GM23248 (cell line): ENCODE measurements around the gene IGF2BP3. TPM values are rescaled to one million over a fixed set of nuclear protein-coding genes. Genes with fewer than 3 reads are reported as not detected.

ENCODE experiments used
- DNase-seq: peaks from one replicate; pipeline ENCODE4 v3.0.0-alpha.2; 2015
- H2AFZ ChIP-seq: fragments of 200-600 bp; sonication (generic); 2 replicates; pipeline ENCODE4 v1.6.1; 2016; ENCODE audit warnings: antibody characterized with exemption
- H3F3A ChIP-seq: fragments of 200-600 bp; sonication (generic); 2 replicates; pipeline ENCODE4 v1.6.1; 2016; ENCODE audit warnings: mild to moderate bottlenecking, antibody characterized with exemption, mixed run types; ENCODE audit not compliant: insufficient read depth
- H3K27ac ChIP-seq: fragments of 200-600 bp; sonication (generic); 2 replicates; pipeline ENCODE4 v1.5.1; 2016; ENCODE audit warnings: mild to moderate bottlenecking
- H3K27me3 ChIP-seq: fragments of 200-600 bp; sonication (generic); replicated peaks from 2 replicates; pipeline ENCODE4 v1.6.1; 2016; ENCODE audit warnings: mild to moderate bottlenecking; ENCODE audit not compliant: insufficient read depth
- H3K36me3 ChIP-seq: fragments of 200-600 bp; sonication (generic); 2 replicates; pipeline ENCODE4 v1.6.1; 2016; ENCODE audit warnings: low read depth, mild to moderate bottlenecking
- H3K4me1 ChIP-seq: fragments of 200-600 bp; sonication (generic); 2 replicates; pipeline ENCODE4 v1.6.1; 2016; ENCODE audit warnings: mild to moderate bottlenecking; ENCODE audit not compliant: insufficient read depth
- H3K4me2 ChIP-seq: fragments of 200-600 bp; sonication (generic); one replicate; pipeline ENCODE4 v1.6.1; 2016; ENCODE audit warnings: mild to moderate bottlenecking; ENCODE audit not compliant: unreplicated experiment
- H3K4me3 ChIP-seq: fragments of 200-600 bp; sonication (generic); 2 replicates; pipeline ENCODE4 v1.5.1; 2016; ENCODE audit warnings: mild to moderate bottlenecking
- H3K79me2 ChIP-seq: fragments of 200-600 bp; sonication (generic); 2 replicates; pipeline ENCODE4 v1.6.1; 2016; ENCODE audit warnings: mild to moderate bottlenecking; ENCODE audit not compliant: insufficient read depth
- H3K9ac ChIP-seq: fragments of 200-600 bp; sonication (generic); 2 replicates; pipeline ENCODE4 v1.6.1; 2016; ENCODE audit warnings: mild to moderate bottlenecking
- H3K9me2 ChIP-seq: fragments of 200-600 bp; sonication (generic); 2 replicates; pipeline ENCODE4 v1.6.1; 2016; ENCODE audit warnings: mixed run types, mild to moderate bottlenecking, moderate library complexity; ENCODE audit not compliant: insufficient read depth
- H3K9me3 ChIP-seq: fragments of 200-600 bp; sonication (generic); one replicate; pipeline ENCODE4 v1.6.1; 2017; ENCODE audit warnings: low read depth
- H4K20me1 ChIP-seq: fragments of 200-600 bp; sonication (generic); 2 replicates; pipeline ENCODE4 v1.6.0; 2016; ENCODE audit not compliant: insufficient read depth
- EZH2 ChIP-seq: fragments of 200-600 bp; sonication (generic); IDR thresholded peaks from 2 replicates; pipeline ENCODE4 v1.6.1; 2018; ENCODE audit warnings: antibody characterized with exemption, mild to moderate bottlenecking; ENCODE audit not compliant: insufficient read depth, poor library complexity, severe bottlenecking
- EZH2phosphoT487 ChIP-seq: fragments of 200-600 bp; sonication (generic); IDR thresholded peaks from 2 replicates; pipeline ENCODE4 v1.6.1; 2018; ENCODE audit warnings: antibody characterized with exemption, moderate library complexity, mild to moderate bottlenecking, low read depth; ENCODE audit not compliant: insufficient read depth
- WGBS, 2 experiments: methylation state at CpG; one replicate each; pipeline ENCODE4 v1.1.6; 2015 to 2017; ENCODE audit warnings: low lambda C conversion rate in 2 of 2, low coverage in 1 of 2; ENCODE audit errors: missing lambda C conversion rate in 2 of 2; 5-methylcytosine and 5-hydroxymethylcytosine counted together
- in situ Hi-C: fragments of 300-500 bp; cut with MboI; formaldehyde crosslinking; loops from 2 replicates; pipeline ENCODE4 v1.15.0; 2020
- polyA plus RNA-seq: library from polyadenylated mRNA; unstranded; fragments of >200 nt; fragmentation: Nextera tagmentation; extraction: Ambion mirVana; gene quantifications from 2 replicates; pipeline ENCODE4 v1.2.1, GENCODE V29; 2016
- total RNA-seq: library from RNA; depleted of rRNA; stranded (reverse); fragments of >200 nt; shearing (Covaris generic); gene quantifications from 2 replicates; pipeline ENCODE4 v1.2.3, GENCODE V29; 2014

The IGF2BP3 gene
- total and polyA plus RNA-seq, 2 experiments from 2014 or later = 7.6 to 18.2 TPM

- H3K9ac ChIP-seq = peak overlapping the region; percentile 11; the same call in 1 of the 2 replicates
- H4K20me1 ChIP-seq = no peaks in the 10 kb centered on the region
- peak overlapping the region; percentile 77 for H3K27ac ChIP-seq
- TF ChIP-seq EZH2phosphoT487 = peak; percentile 83; the same call in 1 of the 2 replicates
- no peak for TF ChIP-seq EZH2
- H2AFZ ChIP-seq = no peak overlapping the region
- H3K4me2 ChIP-seq = peak overlapping the region; percentile 38
- WGBS, 2 experiments = 2 to 3% methylated on average over 5 of the region's 5 CpGs
- 0 out of 2 replicates have a peak, but pooled peaks cover 16% of the 10 kb centered on the region for H3K36me3 ChIP-seq
- no peaks in the 10 kb centered on the region for H3K9me3 ChIP-seq
- peak; percentile 95 for DNase-seq
- peaks cover 37% of the 10 kb centered on the region for H3K4me1 ChIP-seq
- peaks cover 10% of the 10 kb centered on the region; the same call in 1 of the 2 replicates for H3K79me2 ChIP-seq
- no peaks in the 10 kb centered on the region for H3K27me3 ChIP-seq
- in situ Hi-C loops = no loop called here
- peak overlapping the region; percentile 6; the same call in 1 of the 2 replicates for H3K4me3 ChIP-seq
- no peaks in the 10 kb centered on the region for H3K9me2 ChIP-seq
- H3F3A ChIP-seq = peaks cover 38% of the 10 kb centered on the region
Measured at GRCh38 chr7:23334482-23335056, 135.7 kb downstream of the IGF2BP3 start.

GRCh38 chr7:23333671-23334246, 136.5 kb downstream of the IGF2BP3 start:
- H3K79me2 ChIP-seq = peaks cover 15% of the 10 kb centered on the region; the same call in 1 of the 2 replicates
- H3K9me3 ChIP-seq = no peaks in the 10 kb centered on the region
- peak overlapping the region; percentile 45 for H3K4me2 ChIP-seq
- H3K27ac ChIP-seq = peak overlapping the region; percentile 77
- in situ Hi-C loops = no loop called here
- H3K4me1 ChIP-seq = peaks cover 37% of the 10 kb centered on the region
- H3K4me3 ChIP-seq = peak overlapping the region; percentile 6; the same call in 1 of the 2 replicates
- H3K36me3 ChIP-seq = 0 out of 2 replicates have a peak, but pooled peaks cover 16% of the 10 kb centered on the region
- TF ChIP-seq EZH2 (no peak), EZH2phosphoT487 (no peak)
- H3K9ac ChIP-seq = peak overlapping the region; percentile 18; the same call in 1 of the 2 replicates
- no peak overlapping the region for H2AFZ ChIP-seq
- no peaks in the 10 kb centered on the region for H3K27me3 ChIP-seq
- peaks cover 38% of the 10 kb centered on the region for H3F3A ChIP-seq
- 0 to 2% methylated on average over 9 of the region's 9 CpGs for WGBS, 2 experiments
- H3K9me2 ChIP-seq = no peaks in the 10 kb centered on the region
- H4K20me1 ChIP-seq = no peaks in the 10 kb centered on the region
- DNase-seq = peak; percentile 98

GRCh38 chr7:23332910-23333612, 137.2 kb downstream of the IGF2BP3 start:
- Histone ChIP-seq H3K4me1 (peaks cover 37% of the 10 kb centered on the region), H3K9ac (peak overlapping the region; percentile 18; the same call in 1 of the 2 replicates), H4K20me1 (no peaks in the 10 kb centered on the region), H3K9me3 (no peaks in the 10 kb centered on the region), H3K36me3 (0 out of 2 replicates have a peak, but pooled peaks cover 16% of the 10 kb centered on the region), H2AFZ (no peak overlapping the region), H3K4me2 (peak overlapping the region; percentile 45), H3K9me2 (no peaks in the 10 kb centered on the region), H3K4me3 (no peak overlapping the region), H3K27ac (peak overlapping the region; percentile 77), H3K27me3 (no peaks in the 10 kb centered on the region), H3K79me2 (peaks cover 15% of the 10 kb centered on the region; the same call in 1 of the 2 replicates), H3F3A (peaks cover 38% of the 10 kb centered on the region)
- in situ Hi-C loops = no loop called here
- DNase-seq = peak; percentile 63
- WGBS, 2 experiments = 13 to 17% methylated on average over 4 of the region's 4 CpGs
- TF ChIP-seq EZH2phosphoT487 (no peak), EZH2 (no peak)

GRCh38 chr7:23332193-23332592, 138.1 kb downstream of the IGF2BP3 start:
- H3K27ac ChIP-seq = no peak overlapping the region
- H3K9me2 ChIP-seq = no peaks in the 10 kb centered on the region
- H4K20me1 ChIP-seq = no peaks in the 10 kb centered on the region
- peaks cover 38% of the 10 kb centered on the region for H3F3A ChIP-seq
- no peak overlapping the region for H3K4me2 ChIP-seq
- H2AFZ ChIP-seq = no peak overlapping the region
- H3K9ac ChIP-seq = no peak overlapping the region
- no peak overlapping the region for H3K4me3 ChIP-seq
- in situ Hi-C loops = no loop called here
- TF ChIP-seq EZH2phosphoT487 (no peak), EZH2 (no peak)
- 0 out of 2 replicates have a peak, but pooled peaks cover 10% of the 10 kb centered on the region for H3K36me3 ChIP-seq
- H3K4me1 ChIP-seq = peaks cover 37% of the 10 kb centered on the region
- H3K27me3 ChIP-seq = no peaks in the 10 kb centered on the region
- no peaks in the 10 kb centered on the region for H3K9me3 ChIP-seq
- no peak for DNase-seq
- peaks cover 15% of the 10 kb centered on the region; the same call in 1 of the 2 replicates for H3K79me2 ChIP-seq
